GM23248 (cell line): ENCODE measurements around the gene CNN1. TPM values are rescaled to one million over a fixed set of nuclear protein-coding genes. Genes with fewer than 3 reads are reported as not detected.
A peak's percentile ranks its signal among the peaks of the same experiment; 100 is the strongest.
"Not testable (repeated sequence)": the region's sequence is repeated elsewhere in the genome, so short reads cannot be mapped to it uniquely, and the experiment has no call there.

Experiments
- DNase-seq: peaks from one replicate; pipeline ENCODE4 v3.0.0-alpha.2; 2015
- H2AFZ ChIP-seq: fragments of 200-600 bp; sonication (generic); 2 replicates; pipeline ENCODE4 v1.6.1; 2016; ENCODE audit warnings: antibody characterized with exemption
- H3F3A ChIP-seq: fragments of 200-600 bp; sonication (generic); 2 replicates; pipeline ENCODE4 v1.6.1; 2016; ENCODE audit warnings: mild to moderate bottlenecking, antibody characterized with exemption, mixed run types; ENCODE audit not compliant: insufficient read depth
- H3K27ac ChIP-seq: fragments of 200-600 bp; sonication (generic); 2 replicates; pipeline ENCODE4 v1.5.1; 2016; ENCODE audit warnings: mild to moderate bottlenecking
- H3K27me3 ChIP-seq: fragments of 200-600 bp; sonication (generic); replicated peaks from 2 replicates; pipeline ENCODE4 v1.6.1; 2016; ENCODE audit warnings: mild to moderate bottlenecking; ENCODE audit not compliant: insufficient read depth
- H3K36me3 ChIP-seq: fragments of 200-600 bp; sonication (generic); 2 replicates; pipeline ENCODE4 v1.6.1; 2016; ENCODE audit warnings: low read depth, mild to moderate bottlenecking
- H3K4me1 ChIP-seq: fragments of 200-600 bp; sonication (generic); 2 replicates; pipeline ENCODE4 v1.6.1; 2016; ENCODE audit warnings: mild to moderate bottlenecking; ENCODE audit not compliant: insufficient read depth
- H3K4me2 ChIP-seq: fragments of 200-600 bp; sonication (generic); one replicate; pipeline ENCODE4 v1.6.1; 2016; ENCODE audit warnings: mild to moderate bottlenecking; ENCODE audit not compliant: unreplicated experiment
- H3K4me3 ChIP-seq: fragments of 200-600 bp; sonication (generic); 2 replicates; pipeline ENCODE4 v1.5.1; 2016; ENCODE audit warnings: mild to moderate bottlenecking
- H3K79me2 ChIP-seq: fragments of 200-600 bp; sonication (generic); 2 replicates; pipeline ENCODE4 v1.6.1; 2016; ENCODE audit warnings: mild to moderate bottlenecking; ENCODE audit not compliant: insufficient read depth
- H3K9ac ChIP-seq: fragments of 200-600 bp; sonication (generic); 2 replicates; pipeline ENCODE4 v1.6.1; 2016; ENCODE audit warnings: mild to moderate bottlenecking
- H3K9me2 ChIP-seq: fragments of 200-600 bp; sonication (generic); 2 replicates; pipeline ENCODE4 v1.6.1; 2016; ENCODE audit warnings: mixed run types, mild to moderate bottlenecking, moderate library complexity; ENCODE audit not compliant: insufficient read depth
- H3K9me3 ChIP-seq: fragments of 200-600 bp; sonication (generic); one replicate; pipeline ENCODE4 v1.6.1; 2017; ENCODE audit warnings: low read depth
- H4K20me1 ChIP-seq: fragments of 200-600 bp; sonication (generic); 2 replicates; pipeline ENCODE4 v1.6.0; 2016; ENCODE audit not compliant: insufficient read depth
- EZH2 ChIP-seq: fragments of 200-600 bp; sonication (generic); IDR thresholded peaks from 2 replicates; pipeline ENCODE4 v1.6.1; 2018; ENCODE audit warnings: antibody characterized with exemption, mild to moderate bottlenecking; ENCODE audit not compliant: insufficient read depth, poor library complexity, severe bottlenecking
- EZH2phosphoT487 ChIP-seq: fragments of 200-600 bp; sonication (generic); IDR thresholded peaks from 2 replicates; pipeline ENCODE4 v1.6.1; 2018; ENCODE audit warnings: antibody characterized with exemption, moderate library complexity, mild to moderate bottlenecking, low read depth; ENCODE audit not compliant: insufficient read depth
- WGBS, 2 experiments: methylation state at CpG; one replicate each; pipeline ENCODE4 v1.1.6; 2015 to 2017; ENCODE audit warnings: low lambda C conversion rate in 2 of 2, low coverage in 1 of 2; ENCODE audit errors: missing lambda C conversion rate in 2 of 2; 5-methylcytosine and 5-hydroxymethylcytosine counted together
- in situ Hi-C: fragments of 300-500 bp; cut with MboI; formaldehyde crosslinking; loops from 2 replicates; pipeline ENCODE4 v1.15.0; 2020
- microRNA-seq: library from miRNA; unstranded; fragments of <30 nt; microRNA quantifications from one replicate; pipeline ENCODE4, GENCODE V29; 2016; ENCODE audit warnings: borderline number of aligned reads
- polyA plus RNA-seq: library from polyadenylated mRNA; unstranded; fragments of >200 nt; fragmentation: Nextera tagmentation; extraction: Ambion mirVana; gene quantifications from 2 replicates; pipeline ENCODE4 v1.2.1, GENCODE V29; 2016
- small RNA-seq: library from RNA; depleted of rRNA; stranded (forward); fragments of <200 nt; gene quantifications from one replicate; pipeline ENCODE3, GENCODE V24; 2014; ENCODE audit warnings: low read depth, low replicate concordance
- total RNA-seq: library from RNA; depleted of rRNA; stranded (reverse); fragments of >200 nt; shearing (Covaris generic); gene quantifications from 2 replicates; pipeline ENCODE4 v1.2.3, GENCODE V29; 2014; rRNA removed

CNN1 gene
- total and polyA plus RNA-seq, 2 experiments from 2014 or later: 27.1 to 44.5 TPM

DNA sequence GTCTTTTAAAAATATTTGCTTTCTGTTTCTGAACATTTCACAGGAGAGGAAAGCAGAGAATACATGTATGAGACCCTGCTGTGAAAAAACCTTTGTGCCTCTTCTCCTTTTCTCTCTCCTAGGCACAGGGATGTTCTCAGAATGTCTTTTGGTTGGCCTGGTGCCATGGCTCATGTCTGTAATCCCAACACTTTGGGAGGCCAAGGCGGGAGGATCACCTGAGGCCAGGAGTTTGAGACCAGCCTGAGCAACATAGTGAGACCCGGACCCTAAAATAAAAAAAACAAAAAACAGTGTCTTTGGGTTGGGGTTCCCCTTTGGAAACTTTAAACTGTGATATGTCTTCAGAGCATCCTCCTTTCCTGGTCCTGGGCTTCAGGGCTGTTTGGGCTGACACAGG lies 60.1 kb downstream of the CNN1 start:
- H3K27ac ChIP-seq: no peak overlapping the region
- H3K9me3 ChIP-seq: no peaks in the 10 kb centered on the region
- H3K9ac ChIP-seq: peak overlapping the region; percentile 95; the same call in 1 of the 2 replicates
- no peaks in the 10 kb centered on the region for H3K27me3 ChIP-seq
- no peak overlapping the region for H2AFZ ChIP-seq
- no peaks in the 10 kb centered on the region for H4K20me1 ChIP-seq
- no peaks in the 10 kb centered on the region for H3K36me3 ChIP-seq
- no peaks in the 10 kb centered on the region for H3K9me2 ChIP-seq
- no peak for TF ChIP-seq EZH2phosphoT487
- TF ChIP-seq EZH2: no peak
- H3F3A ChIP-seq: no peaks in the 10 kb centered on the region
- in situ Hi-C loops: no loop called here
- peak overlapping the region; percentile 74 for H3K4me2 ChIP-seq
- peaks cover 7% of the 10 kb centered on the region; the same call in 1 of the 2 replicates for H3K4me1 ChIP-seq
- 98 to 100% methylated on average over 2 of the region's 2 CpGs for WGBS, 2 experiments
- H3K79me2 ChIP-seq: peaks cover 65% of the 10 kb centered on the region
- H3K4me3 ChIP-seq: peak overlapping the region; percentile 89
- DNase-seq: no peak

DNA sequence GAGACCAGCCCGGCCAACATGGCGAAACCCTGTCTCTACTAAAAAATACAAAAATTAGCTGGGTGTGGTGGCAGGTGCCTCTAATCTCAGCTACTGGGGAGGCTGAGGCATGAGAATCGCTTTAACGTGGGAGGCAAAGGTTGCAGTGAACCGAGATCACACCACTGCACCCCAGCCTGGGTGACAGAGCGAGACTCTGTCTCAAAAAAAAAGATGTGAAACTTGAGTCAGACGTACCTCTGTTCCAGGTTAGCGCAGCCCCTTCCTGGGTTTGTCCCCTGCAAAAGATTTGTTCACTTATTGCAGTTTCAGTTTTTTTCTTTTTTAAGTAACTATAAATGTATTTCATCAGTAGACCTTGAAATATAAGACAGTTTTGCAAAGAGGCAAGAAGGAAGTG lies 61.1 kb downstream of the CNN1 start:
- H3K4me2 ChIP-seq, H3F3A ChIP-seq, H3K27me3 ChIP-seq, H2AFZ ChIP-seq, H3K9me3 ChIP-seq, in situ Hi-C loops, H3K27ac ChIP-seq, H3K9me2 ChIP-seq, DNase-seq, H4K20me1 ChIP-seq, H3K9ac ChIP-seq, H3K4me1 ChIP-seq, H3K36me3 ChIP-seq, H3K4me3 ChIP-seq: not testable (repeated sequence)
- 95 to 98% methylated on average over 8 of the region's 8 CpGs for WGBS, 2 experiments
- H3K79me2 ChIP-seq: peaks cover 74% of the 10 kb centered on the region

Small RNAs within 50 kb of the gene (microRNA-seq; reads per million reads assigned to microRNA genes)
- gene MIR7974: not detected

Small RNAs within 50 kb of the gene (small RNA-seq; reads per million reads assigned to genes)
- gene MIR7974: 0.19 reads per million
- gene RN7SL833P: 0.74 reads per million, percentile 25 among the genes with 10 or more reads in this experiment

Other genes starting within 250 kb of the CNN1 start
- not detected in 2 replicates for gene TSPAN16, start 242.7 kb upstream of the CNN1 start, total RNA-seq
- gene TSPAN16, start 242.7 kb upstream of the CNN1 start, polyA plus RNA-seq: not detected in 2 replicates
- 5.1 and 9.0 TPM in 2 replicates for gene RAB3D, start 199.2 kb upstream of the CNN1 start, total RNA-seq
- gene RAB3D, start 199.2 kb upstream of the CNN1 start, polyA plus RNA-seq: 3.7 and 4.3 TPM in 2 replicates
- 66.1 and 152 TPM in 2 replicates for gene TMEM205, start 192.6 kb upstream of the CNN1 start, total RNA-seq
- gene TMEM205, start 192.6 kb upstream of the CNN1 start, polyA plus RNA-seq: 84.6 and 90.1 TPM in 2 replicates
- 8.5 and 11.6 TPM in 2 replicates for gene CCDC159, start 192.3 kb upstream of the CNN1 start, total RNA-seq
- gene CCDC159, start 192.3 kb upstream of the CNN1 start, polyA plus RNA-seq: 11.4 and 16.5 TPM in 2 replicates
- 39.7 and 67.8 TPM in 2 replicates for gene PLPPR2, start 183.4 kb upstream of the CNN1 start, total RNA-seq
- gene PLPPR2, start 183.4 kb upstream of the CNN1 start, polyA plus RNA-seq: 52.0 TPM in 2 replicates
- 0.32 TPM in 1 of 2 replicates, not detected in the other for gene SWSAP1, start 164.2 kb upstream of the CNN1 start, total RNA-seq
- 1.3 and 1.4 TPM in 2 replicates for gene SWSAP1, start 164.2 kb upstream of the CNN1 start, polyA plus RNA-seq
- gene EPOR, start 154.5 kb upstream of the CNN1 start, total RNA-seq: 4.4 and 7.0 TPM in 2 replicates
- gene EPOR, start 154.5 kb upstream of the CNN1 start, polyA plus RNA-seq: 4.3 and 4.7 TPM in 2 replicates
- 0.54 and 5.9 TPM in 2 replicates for gene RGL3, start 119.5 kb upstream of the CNN1 start, total RNA-seq
- gene RGL3, start 119.5 kb upstream of the CNN1 start, polyA plus RNA-seq: 0.43 and 1.4 TPM in 2 replicates
- 0.54 TPM in 1 of 2 replicates, not detected in the other for gene ODAD3, start 103.7 kb upstream of the CNN1 start, total RNA-seq
- 0.44 and 0.95 TPM in 2 replicates for gene ODAD3, start 103.7 kb upstream of the CNN1 start, polyA plus RNA-seq
- gene PRKCSH, start 103.2 kb upstream of the CNN1 start, total RNA-seq: 118 and 142 TPM in 2 replicates
- gene PRKCSH, start 103.2 kb upstream of the CNN1 start, polyA plus RNA-seq: 94.1 and 104 TPM in 2 replicates
- gene ELAVL3, start 57.8 kb upstream of the CNN1 start, total RNA-seq: not detected in 2 replicates
- gene ELAVL3, start 57.8 kb upstream of the CNN1 start, polyA plus RNA-seq: not detected in 2 replicates
- gene ZNF653, start 33.0 kb upstream of the CNN1 start, total RNA-seq: 3.9 and 4.6 TPM in 2 replicates
- 1.4 and 2.2 TPM in 2 replicates for gene ZNF653, start 33.0 kb upstream of the CNN1 start, polyA plus RNA-seq
- gene ECSIT, start 9.7 kb upstream of the CNN1 start, total RNA-seq: 28.0 and 35.2 TPM in 2 replicates
- 17.1 and 20.5 TPM in 2 replicates for gene ECSIT, start 9.7 kb upstream of the CNN1 start, polyA plus RNA-seq
- gene ELOF1, start 20.4 kb downstream of the CNN1 start, total RNA-seq: 32.4 and 50.6 TPM in 2 replicates
- 71.8 and 72.6 TPM in 2 replicates for gene ELOF1, start 20.4 kb downstream of the CNN1 start, polyA plus RNA-seq
- 0.11 TPM in 1 of 2 replicates, not detected in the other for gene ACP5, start 38.8 kb downstream of the CNN1 start, total RNA-seq
- 0.26 TPM in 1 of 2 replicates, not detected in the other for gene ACP5, start 38.8 kb downstream of the CNN1 start, polyA plus RNA-seq
- 13.3 and 13.8 TPM in 2 replicates for gene ZNF627, start 58.6 kb downstream of the CNN1 start, total RNA-seq
- 7.2 and 7.7 TPM in 2 replicates for gene ZNF627, start 58.6 kb downstream of the CNN1 start, polyA plus RNA-seq
- 6.8 and 7.2 TPM in 2 replicates for gene ZNF823, start 200.1 kb downstream of the CNN1 start, total RNA-seq
- 1.9 and 3.0 TPM in 2 replicates for gene ZNF823, start 200.1 kb downstream of the CNN1 start, polyA plus RNA-seq
- 6.5 and 8.5 TPM in 2 replicates for gene ZNF441, start 228.1 kb downstream of the CNN1 start, total RNA-seq
- gene ZNF441, start 228.1 kb downstream of the CNN1 start, polyA plus RNA-seq: 3.5 and 3.6 TPM in 2 replicates